SU-DHL-6 (cell line): ENCODE measurements around the gene MEX3D.
"Not testable (repeated sequence)": the region's sequence is repeated elsewhere in the genome, so short reads cannot be mapped to it uniquely, and the experiment has no call there.

Source experiments
- H2AFZ ChIP-seq: fragments of 200-600 bp; sonication (generic); 2 replicates; pipeline ENCODE4 v1.6.1; 2014; ENCODE audit warnings: low read depth, mild to moderate bottlenecking, moderate library complexity, mixed read lengths, antibody characterized with exemption, low read length; ENCODE audit not compliant: severe bottlenecking
- H3F3A ChIP-seq: fragments of 200-600 bp; shearing (Covaris generic); 2 replicates; pipeline ENCODE4 v1.6.0; 2016; ENCODE audit warnings: antibody characterized with exemption, mild to moderate bottlenecking; ENCODE audit not compliant: insufficient read depth
- H3K27ac ChIP-seq: fragments of 200-600 bp; sonication (generic); 2 replicates; pipeline ENCODE4 v1.5.1; 2016; ENCODE audit warnings: low read depth, mild to moderate bottlenecking, low read length, moderate library complexity, mixed read lengths
- H3K27me3 ChIP-seq: fragments of 200-600 bp; sonication (generic), shearing (Covaris generic); 2 replicates; pipeline ENCODE4 v1.6.0; 2014; ENCODE audit warnings: mild to moderate bottlenecking, low read length
- H3K36me3 ChIP-seq: fragments of 200-600 bp; sonication (generic); 2 replicates; pipeline ENCODE4 v1.6.1; 2014; ENCODE audit warnings: mild to moderate bottlenecking, low read length, mixed read lengths
- H3K4me2 ChIP-seq: fragments of 300-600, 200-600 bp; shearing (Covaris generic), sonication (generic); 2 replicates; pipeline ENCODE4 v1.6.0; 2014; ENCODE audit warnings: low read length, low read depth, mild to moderate bottlenecking; ENCODE audit not compliant: poor library complexity, severe bottlenecking
- H3K4me3 ChIP-seq: fragments of 200-600 bp; sonication (generic); 2 replicates; pipeline ENCODE4 v1.5.1; 2014; ENCODE audit warnings: antibody characterized with exemption, low read length, mild to moderate bottlenecking, mixed read lengths; ENCODE audit not compliant: insufficient read depth, poor library complexity, severe bottlenecking
- H3K79me2 ChIP-seq: fragments of 200-600 bp; sonication (generic); 2 replicates; pipeline ENCODE4 v1.6.1; 2014; ENCODE audit warnings: mild to moderate bottlenecking, low read length, moderate library complexity; ENCODE audit not compliant: insufficient read depth
- H3K9ac ChIP-seq: fragments of 200-600 bp; sonication (generic); 2 replicates; pipeline ENCODE4 v1.7.0; 2014; ENCODE audit warnings: mild to moderate bottlenecking, low read length
- H3K9me2 ChIP-seq: fragments of 200-600 bp; sonication (generic); replicated peaks from 2 replicates; pipeline ENCODE4 v1.6.1; 2014; ENCODE audit warnings: low read length; ENCODE audit not compliant: insufficient read depth
- H3K9me3 ChIP-seq: fragments of 200-600 bp; sonication (generic); 2 replicates; pipeline ENCODE4 v1.6.1; 2014; ENCODE audit warnings: low read length, mixed read lengths; ENCODE audit not compliant: insufficient read depth
- H4K20me1 ChIP-seq: fragments of 200-600 bp; sonication (generic); 2 replicates; pipeline ENCODE4 v1.6.1; 2014; ENCODE audit warnings: low read depth, mild to moderate bottlenecking, antibody characterized with exemption, low read length, moderate library complexity, mixed read lengths
- CTCF ChIP-seq: fragments of 200-600 bp; sonication (generic); IDR thresholded peaks from one replicate; pipeline ENCODE4 v1.5.1; 2017; ENCODE audit warnings: antibody characterized with exemption, mild to moderate bottlenecking, low read length, moderate library complexity; ENCODE audit not compliant: insufficient read depth, poor library complexity, severe bottlenecking
- EZH2phosphoT487 ChIP-seq: fragments of 200-600 bp; sonication (generic), shearing (Covaris generic); conservative IDR thresholded peaks from 2 replicates; pipeline ENCODE4 v1.6.1; 2018; ENCODE audit warnings: mild to moderate bottlenecking, antibody characterized with exemption, low read length, moderate library complexity, mixed read lengths

Gene MEX3D

DNA sequence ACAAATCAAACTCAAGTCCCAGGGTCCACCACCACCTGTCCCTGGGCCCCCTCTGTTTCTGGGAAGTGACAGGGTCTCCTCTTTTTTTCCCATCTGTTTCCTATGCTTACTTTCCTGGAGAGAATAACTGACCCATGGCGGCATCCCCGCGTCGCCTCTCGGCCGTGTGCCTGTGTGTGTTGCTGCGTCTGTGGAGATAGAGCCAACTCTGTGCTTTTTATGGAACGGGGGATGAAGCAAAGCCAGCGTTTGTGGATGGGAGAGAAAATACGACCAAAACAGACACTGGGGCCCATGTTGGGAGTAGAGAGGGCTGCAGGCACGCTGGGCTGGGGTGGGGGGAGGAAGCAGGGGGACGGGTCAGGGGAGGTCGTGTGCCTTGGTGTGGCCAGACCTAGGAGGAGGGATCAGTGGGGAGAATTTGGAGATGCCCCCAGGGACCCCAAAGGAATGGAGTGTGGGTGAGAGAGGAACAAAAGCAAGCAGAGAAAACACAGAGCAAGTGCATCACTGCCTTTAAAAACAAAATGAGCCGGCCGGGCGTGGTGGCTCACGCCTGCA lies 27.7 kb downstream of the MEX3D start:
- H3F3A ChIP-seq: 0 out of 2 replicates have a peak, but pooled peaks cover 3% of the 10 kb centered on the region
- H3K36me3 ChIP-seq: no peaks in the 10 kb centered on the region
- no peaks in the 10 kb centered on the region for H4K20me1 ChIP-seq
- H3K4me2 ChIP-seq: no peak overlapping the region
- H3K9ac ChIP-seq: no peak overlapping the region
- H2AFZ ChIP-seq: no peak overlapping the region
- no peaks in the 10 kb centered on the region for H3K79me2 ChIP-seq
- H3K27ac ChIP-seq: no peak overlapping the region
- TF ChIP-seq CTCF: no peak
- no peak for TF ChIP-seq EZH2phosphoT487
- H3K4me3 ChIP-seq: no peak overlapping the region
- H3K9me2 ChIP-seq: no peaks in the 10 kb centered on the region
- no peaks in the 10 kb centered on the region for H3K9me3 ChIP-seq
- no peaks in the 10 kb centered on the region for H3K27me3 ChIP-seq

- H3K79me2 ChIP-seq, H4K20me1 ChIP-seq, H3K9ac ChIP-seq, H3K36me3 ChIP-seq, H3K4me2 ChIP-seq, H3F3A ChIP-seq, H3K9me3 ChIP-seq, H2AFZ ChIP-seq, H3K9me2 ChIP-seq, H3K27me3 ChIP-seq, H3K4me3 ChIP-seq, H3K27ac ChIP-seq: not testable (repeated sequence)
Observed at GRCh38 chr19:1539749-1540148, 28.4 kb downstream of the MEX3D start.

DNA sequence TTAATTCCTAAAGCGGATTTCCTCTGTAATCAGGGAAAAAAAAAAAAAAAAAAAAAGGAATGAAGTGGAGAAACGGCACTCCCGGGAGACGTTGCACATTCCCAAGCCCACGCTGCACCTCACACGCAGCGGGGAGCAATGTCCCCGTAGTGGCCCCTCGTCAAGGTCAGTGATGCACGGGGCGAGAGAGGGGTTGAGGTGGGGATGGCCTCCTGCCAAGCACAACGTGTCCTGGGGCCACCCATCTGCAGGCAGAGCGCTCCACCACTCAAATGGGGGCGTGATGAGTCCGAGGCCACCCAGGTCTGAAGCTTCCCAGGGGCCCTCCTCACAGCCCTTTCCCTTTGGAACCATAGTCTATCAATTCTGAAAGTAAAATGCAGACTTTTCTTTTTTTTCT lies 29.1 kb downstream of the MEX3D start:
- Histone ChIP-seq H3K36me3 (no peaks in the 10 kb centered on the region), H4K20me1 (no peaks in the 10 kb centered on the region), H3K4me3 (no peak overlapping the region), H3K27me3 (no peaks in the 10 kb centered on the region), H3F3A (0 out of 2 replicates have a peak, but pooled peaks cover 3% of the 10 kb centered on the region), H2AFZ (no peak overlapping the region), H3K27ac (no peak overlapping the region), H3K79me2 (no peaks in the 10 kb centered on the region), H3K9me2 (no peaks in the 10 kb centered on the region), H3K9ac (no peak overlapping the region), H3K9me3 (no peaks in the 10 kb centered on the region), H3K4me2 (no peak overlapping the region)
- TF ChIP-seq EZH2phosphoT487: no peak
- no peak for TF ChIP-seq CTCF

- H3K27ac ChIP-seq, H3K4me2 ChIP-seq, H3K36me3 ChIP-seq, H2AFZ ChIP-seq, H3K9me2 ChIP-seq, H3K79me2 ChIP-seq, H3K4me3 ChIP-seq, H3K9ac ChIP-seq, H3K9me3 ChIP-seq, H3K27me3 ChIP-seq, H4K20me1 ChIP-seq, H3F3A ChIP-seq: not testable (repeated sequence)
Observed at GRCh38 chr19:1535699-1536098, 32.4 kb downstream of the MEX3D start.
